ENCODE measurements around the gene CXADR.
"Not testable (repeated sequence)": the region's sequence is repeated elsewhere in the genome, so short reads cannot be mapped to it uniquely, and the experiment has no call there.

CXADR gene

DNA sequence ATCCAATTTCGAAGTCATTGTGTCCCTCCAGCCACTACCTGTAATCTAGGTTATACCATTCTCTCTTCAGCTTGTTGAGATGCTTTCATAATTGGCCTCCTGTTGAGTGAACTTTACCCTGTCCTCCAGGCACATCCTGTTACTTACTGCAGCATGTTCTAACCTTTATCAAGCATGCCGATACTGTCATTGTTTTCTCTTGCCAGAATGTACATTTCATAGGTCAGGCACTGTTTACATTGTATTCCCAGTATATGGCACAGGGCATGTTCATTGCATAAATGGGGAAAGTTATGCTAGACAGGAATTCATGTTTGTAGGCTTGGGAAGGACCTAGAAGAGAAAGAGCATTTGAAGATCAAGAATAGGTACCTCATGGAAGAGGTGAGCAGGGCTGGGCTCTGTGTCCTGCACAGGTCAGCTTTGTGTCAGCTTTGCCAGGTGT lies 10.2 kb downstream of the CXADR start:
- Histone ChIP-seq H3K27ac (ENCODE audit: low read depth, low read length) (no peak overlapping the region), H3K36me3 (ENCODE audit: control insufficient read depth in 5 of 5, insufficient read depth in 5 of 5, low read length in 5 of 5) (no peaks in the 10 kb centered on the region), H3K4me3 (ENCODE audit: low read depth in 1 of 5, low read length in 5 of 5) (no peak overlapping the region), H3K9ac (ENCODE audit: low read length in 5 of 5) (no peak overlapping the region), H3K9me3 (ENCODE audit: control insufficient read depth in 5 of 5, low read length in 5 of 5) (no peaks in the 10 kb centered on the region), H3K4me1 (ENCODE audit: control insufficient read depth in 5 of 5, insufficient read depth in 5 of 5, low read length in 5 of 5) (no peaks in the 10 kb centered on the region), H3K27me3 (ENCODE audit: control insufficient read depth in 5 of 5, insufficient read depth in 4 of 5, low read length in 5 of 5) (peaks cover 0 to 6% (median 0%) of the 10 kb centered on the region in 5 donors)

- H3K9me3 ChIP-seq (ENCODE audit: control insufficient read depth in 5 of 5, low read length in 5 of 5); H3K27ac ChIP-seq (ENCODE audit: low read depth, low read length); H3K36me3 ChIP-seq (ENCODE audit: control insufficient read depth in 5 of 5, insufficient read depth in 5 of 5, low read length in 5 of 5); H3K4me3 ChIP-seq (ENCODE audit: low read depth in 1 of 5, low read length in 5 of 5); H3K27me3 ChIP-seq (ENCODE audit: control insufficient read depth in 5 of 5, insufficient read depth in 4 of 5, low read length in 5 of 5); H3K9ac ChIP-seq (ENCODE audit: low read length in 5 of 5); H3K4me1 ChIP-seq (ENCODE audit: control insufficient read depth in 5 of 5, insufficient read depth in 5 of 5, low read length in 5 of 5): not testable (repeated sequence)
Measured at GRCh38 chr21:17523979-17524494, 11.2 kb downstream of the CXADR start.

DNA sequence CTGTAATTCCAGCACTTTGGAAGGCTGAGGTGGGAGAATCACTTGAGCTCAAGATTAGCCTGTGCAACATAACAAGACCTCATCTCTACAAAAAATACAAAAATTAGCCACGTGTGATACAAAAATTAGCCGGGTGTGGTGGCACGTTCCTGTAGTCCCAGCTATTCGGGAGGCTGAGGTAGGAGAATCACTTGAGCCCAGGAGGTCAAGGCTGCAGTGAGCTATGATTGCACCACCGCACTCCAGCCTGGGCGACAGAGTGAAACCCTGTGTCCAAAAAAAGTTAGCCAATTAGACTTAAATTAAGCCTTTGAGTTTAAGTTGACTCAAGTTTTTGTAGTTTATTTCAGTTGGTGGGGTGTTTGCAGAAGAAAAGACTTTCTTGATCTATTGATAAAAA lies 11.8 kb downstream of the CXADR start:
- H3K27me3 ChIP-seq (ENCODE audit: control insufficient read depth in 5 of 5, insufficient read depth in 4 of 5, low read length in 5 of 5) = peaks cover 0 to 6% (median 0%) of the 10 kb centered on the region in 5 donors
- no peaks in the 10 kb centered on the region for H3K36me3 ChIP-seq (ENCODE audit: control insufficient read depth in 5 of 5, insufficient read depth in 5 of 5, low read length in 5 of 5)
- H3K4me1 ChIP-seq (ENCODE audit: control insufficient read depth in 5 of 5, insufficient read depth in 5 of 5, low read length in 5 of 5) = no peaks in the 10 kb centered on the region
- no peak overlapping the region for H3K27ac ChIP-seq (ENCODE audit: low read depth, low read length)
- H3K9ac ChIP-seq (ENCODE audit: low read length in 5 of 5) = no peak overlapping the region
- H3K9me3 ChIP-seq (ENCODE audit: control insufficient read depth in 5 of 5, low read length in 5 of 5) = no peaks in the 10 kb centered on the region
- no peak overlapping the region for H3K4me3 ChIP-seq (ENCODE audit: low read depth in 1 of 5, low read length in 5 of 5)

GRCh38 chr21:17526776-17527175 lies 13.9 kb downstream of the CXADR start:
- Histone ChIP-seq H3K4me3 (ENCODE audit: low read depth in 1 of 5, low read length in 5 of 5) (no peak overlapping the region), H3K9ac (ENCODE audit: low read length in 5 of 5) (no peak overlapping the region)

DNA sequence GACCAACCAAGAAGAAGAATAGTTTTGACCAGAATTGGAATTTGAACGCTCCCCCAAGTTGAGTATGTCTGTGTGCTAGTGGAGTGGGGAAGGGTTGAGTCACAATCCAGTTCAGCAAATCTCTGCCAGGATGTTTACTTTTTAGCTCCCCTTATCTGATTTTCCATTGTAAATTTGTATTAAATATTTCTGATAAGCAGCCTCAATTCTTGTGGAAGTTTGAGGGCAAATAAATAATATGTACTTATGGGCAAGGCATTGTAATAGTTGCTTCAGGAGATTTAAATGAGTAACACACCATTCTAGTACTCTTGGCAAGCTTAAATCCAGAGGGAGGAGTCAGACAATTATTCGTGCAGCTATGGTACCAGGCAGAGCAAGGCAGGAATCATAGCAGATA lies 14.4 kb downstream of the CXADR start:
- Histone ChIP-seq H3K4me3 (ENCODE audit: low read depth in 1 of 5, low read length in 5 of 5) (no peak overlapping the region), H3K36me3 (ENCODE audit: control insufficient read depth in 5 of 5, insufficient read depth in 5 of 5, low read length in 5 of 5) (no peaks in the 10 kb centered on the region), H3K9ac (ENCODE audit: low read length in 5 of 5) (no peak overlapping the region), H3K9me3 (ENCODE audit: control insufficient read depth in 5 of 5, low read length in 5 of 5) (no peaks in the 10 kb centered on the region), H3K4me1 (ENCODE audit: control insufficient read depth in 5 of 5, insufficient read depth in 5 of 5, low read length in 5 of 5) (no peaks in the 10 kb centered on the region), H3K27me3 (ENCODE audit: control insufficient read depth in 5 of 5, insufficient read depth in 4 of 5, low read length in 5 of 5) (peaks cover 0 to 3% (median 0%) of the 10 kb centered on the region in 5 donors), H3K27ac (ENCODE audit: low read depth, low read length) (no peak overlapping the region)

More at GRCh38 chr21:17526776-17527175, 13.9 kb downstream of the CXADR start:
- Histone ChIP-seq H3K9me3 (ENCODE audit: control insufficient read depth in 5 of 5, low read length in 5 of 5) (no peaks in the 10 kb centered on the region), H3K27me3 (ENCODE audit: control insufficient read depth in 5 of 5, insufficient read depth in 4 of 5, low read length in 5 of 5) (peaks cover 0 to 3% (median 0%) of the 10 kb centered on the region in 5 donors), H3K4me1 (ENCODE audit: control insufficient read depth in 5 of 5, insufficient read depth in 5 of 5, low read length in 5 of 5) (no peaks in the 10 kb centered on the region), H3K27ac (ENCODE audit: low read depth, low read length) (no peak overlapping the region), H3K36me3 (ENCODE audit: control insufficient read depth in 5 of 5, insufficient read depth in 5 of 5, low read length in 5 of 5) (no peaks in the 10 kb centered on the region)

- Histone ChIP-seq H3K27me3 (ENCODE audit: control insufficient read depth in 5 of 5, insufficient read depth in 4 of 5, low read length in 5 of 5) (no peaks in the 10 kb centered on the region), H3K9ac (ENCODE audit: low read length in 5 of 5) (no peak overlapping the region), H3K4me1 (ENCODE audit: control insufficient read depth in 5 of 5, insufficient read depth in 5 of 5, low read length in 5 of 5) (no peaks in the 10 kb centered on the region), H3K27ac (ENCODE audit: low read depth, low read length) (no peak overlapping the region), H3K4me3 (ENCODE audit: low read depth in 1 of 5, low read length in 5 of 5) (no peak overlapping the region), H3K9me3 (ENCODE audit: control insufficient read depth in 5 of 5, low read length in 5 of 5) (no peaks in the 10 kb centered on the region), H3K36me3 (ENCODE audit: control insufficient read depth in 5 of 5, insufficient read depth in 5 of 5, low read length in 5 of 5) (no peaks in the 10 kb centered on the region)
Measured at GRCh38 chr21:17527711-17528110, 14.9 kb downstream of the CXADR start.

GRCh38 chr21:17529648-17530047 lies 16.8 kb downstream of the CXADR start:
- Histone ChIP-seq H3K4me3 (ENCODE audit: low read depth in 1 of 5, low read length in 5 of 5) (no peak overlapping the region), H3K9me3 (ENCODE audit: control insufficient read depth in 5 of 5, low read length in 5 of 5) (no peaks in the 10 kb centered on the region), H3K36me3 (ENCODE audit: control insufficient read depth in 5 of 5, insufficient read depth in 5 of 5, low read length in 5 of 5) (no peaks in the 10 kb centered on the region), H3K9ac (ENCODE audit: low read length in 5 of 5) (no peak overlapping the region), H3K27ac (ENCODE audit: low read depth, low read length) (no peak overlapping the region), H3K27me3 (ENCODE audit: control insufficient read depth in 5 of 5, insufficient read depth in 4 of 5, low read length in 5 of 5) (no peaks in the 10 kb centered on the region), H3K4me1 (ENCODE audit: control insufficient read depth in 5 of 5, insufficient read depth in 5 of 5, low read length in 5 of 5) (no peaks in the 10 kb centered on the region)

DNA sequence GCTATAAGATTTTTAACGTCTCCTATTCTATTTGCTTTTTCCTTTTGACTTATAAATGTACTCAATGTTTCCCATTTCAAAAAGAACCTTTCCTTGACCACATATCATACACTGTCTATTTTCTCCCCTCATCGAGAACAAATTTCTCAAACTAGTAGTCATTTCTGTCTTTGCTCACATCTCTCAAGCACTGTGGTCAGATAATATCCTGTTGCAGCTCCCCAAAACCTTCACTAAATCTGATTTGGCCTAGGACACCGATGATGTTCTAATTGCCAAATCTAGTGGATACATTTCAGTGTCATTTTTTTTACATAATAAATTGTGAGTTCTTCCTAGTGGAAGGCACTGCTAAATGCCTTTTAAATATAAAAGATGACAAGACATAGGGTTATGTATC lies 19.4 kb downstream of the CXADR start:
- Histone ChIP-seq H3K4me1 (ENCODE audit: control insufficient read depth in 5 of 5, insufficient read depth in 5 of 5, low read length in 5 of 5) (peaks cover 0 to 5% (median 0%) of the 10 kb centered on the region in 5 donors), H3K9me3 (ENCODE audit: control insufficient read depth in 5 of 5, low read length in 5 of 5) (no peaks in the 10 kb centered on the region), H3K36me3 (ENCODE audit: control insufficient read depth in 5 of 5, insufficient read depth in 5 of 5, low read length in 5 of 5) (no peaks in the 10 kb centered on the region), H3K27ac (ENCODE audit: low read depth, low read length) (no peak overlapping the region), H3K4me3 (ENCODE audit: low read depth in 1 of 5, low read length in 5 of 5) (no peak overlapping the region), H3K27me3 (ENCODE audit: control insufficient read depth in 5 of 5, insufficient read depth in 4 of 5, low read length in 5 of 5) (peaks cover 0 to 5% (median 0%) of the 10 kb centered on the region in 5 donors), H3K9ac (ENCODE audit: low read length in 5 of 5) (no peak overlapping the region)

DNA sequence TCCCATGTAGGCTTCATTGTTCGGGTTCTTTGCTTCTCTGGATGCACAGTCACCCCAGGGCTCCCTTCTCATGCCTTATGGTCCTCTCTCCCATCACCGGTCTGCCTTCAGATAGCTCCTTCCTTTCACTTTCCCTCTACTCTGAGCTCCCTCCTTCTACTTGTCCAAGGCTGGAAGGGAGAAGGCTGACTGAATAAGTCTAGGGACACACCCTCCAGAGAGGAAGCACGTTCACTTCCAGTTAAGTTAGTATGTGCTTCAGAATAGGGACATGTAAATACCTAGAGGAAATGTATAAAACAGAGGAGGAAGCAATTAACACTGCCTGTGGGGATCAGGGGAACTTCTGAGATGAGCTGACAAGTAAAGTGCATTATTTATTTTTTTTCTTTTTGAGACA lies 23.5 kb downstream of the CXADR start:
- Histone ChIP-seq H3K9ac (ENCODE audit: low read length in 5 of 5) (no peak overlapping the region), H3K27ac (ENCODE audit: low read depth, low read length) (no peak overlapping the region), H3K27me3 (ENCODE audit: control insufficient read depth in 5 of 5, insufficient read depth in 4 of 5, low read length in 5 of 5) (peaks cover 0 to 6% (median 0%) of the 10 kb centered on the region in 5 donors), H3K4me1 (ENCODE audit: control insufficient read depth in 5 of 5, insufficient read depth in 5 of 5, low read length in 5 of 5) (peaks cover 0 to 12% (median 0%) of the 10 kb centered on the region in 5 donors), H3K4me3 (ENCODE audit: low read depth in 1 of 5, low read length in 5 of 5) (peak overlapping the region in 1 of 5 donors; percentile 19), H3K9me3 (ENCODE audit: control insufficient read depth in 5 of 5, low read length in 5 of 5) (no peaks in the 10 kb centered on the region), H3K36me3 (ENCODE audit: control insufficient read depth in 5 of 5, insufficient read depth in 5 of 5, low read length in 5 of 5) (no peaks in the 10 kb centered on the region)

DNA sequence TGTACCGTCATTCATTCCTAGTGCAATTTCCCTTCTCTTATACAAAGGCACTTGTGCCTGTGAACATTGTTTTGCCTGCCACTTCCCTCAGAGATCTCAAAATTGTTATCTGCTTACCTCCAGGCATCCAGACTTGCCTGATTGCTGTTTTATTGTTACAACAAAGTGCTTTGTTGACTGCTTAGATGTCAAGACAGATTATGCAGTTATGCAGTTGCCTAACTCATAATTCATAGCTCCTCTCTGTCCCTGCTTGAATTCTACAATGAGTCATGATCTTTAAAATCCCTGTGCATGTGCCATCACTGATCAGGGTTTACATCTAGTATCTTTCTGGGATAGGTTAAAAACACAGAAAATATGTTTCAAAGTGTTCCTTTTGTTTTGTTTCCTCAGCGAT lies 24.5 kb downstream of the CXADR start:
- H3K9me3 ChIP-seq (ENCODE audit: control insufficient read depth in 5 of 5, low read length in 5 of 5) = no peaks in the 10 kb centered on the region
- H3K27me3 ChIP-seq (ENCODE audit: control insufficient read depth in 5 of 5, insufficient read depth in 4 of 5, low read length in 5 of 5) = peaks cover 0 to 6% (median 0%) of the 10 kb centered on the region in 5 donors
- H3K4me3 ChIP-seq (ENCODE audit: low read depth in 1 of 5, low read length in 5 of 5) = no peak overlapping the region
- H3K4me1 ChIP-seq (ENCODE audit: control insufficient read depth in 5 of 5, insufficient read depth in 5 of 5, low read length in 5 of 5) = peaks cover 0 to 12% (median 0%) of the 10 kb centered on the region in 5 donors
- no peak overlapping the region for H3K9ac ChIP-seq (ENCODE audit: low read length in 5 of 5)
- no peaks in the 10 kb centered on the region for H3K36me3 ChIP-seq (ENCODE audit: control insufficient read depth in 5 of 5, insufficient read depth in 5 of 5, low read length in 5 of 5)
- H3K27ac ChIP-seq (ENCODE audit: low read depth, low read length) = no peak overlapping the region
